ENCODE measurements around the gene IGFL1. TPM values are rescaled to one million over a fixed set of nuclear protein-coding genes. Genes with fewer than 3 reads are reported as not detected.

IGFL1 gene
- total and polyA plus RNA-seq, 10 of the 15 experiments (the other 5 are each of a cell fraction or from before 2014, with no cell fraction given), result not detected

DNA sequence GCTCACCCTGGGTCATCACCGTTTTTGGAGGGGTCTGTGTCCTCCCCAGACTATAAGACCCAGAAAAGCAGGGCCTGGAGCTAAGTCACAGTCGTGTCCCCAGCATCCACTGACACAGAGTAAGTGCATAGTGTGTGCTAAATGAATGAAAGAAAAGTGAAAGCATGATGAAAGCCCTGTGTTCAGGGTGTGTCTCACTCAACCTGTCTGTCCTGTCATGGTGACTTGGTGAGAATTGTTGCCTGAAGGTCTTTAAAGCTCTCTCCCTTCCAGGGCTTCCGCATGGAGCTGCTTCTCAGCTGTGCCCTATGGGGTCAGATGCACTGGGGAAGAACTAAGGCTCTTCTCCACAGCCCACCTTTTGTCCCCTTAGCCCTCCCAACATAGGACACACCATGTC, 20.5 kb upstream of the IGFL1 start (continued):
- TF ChIP-seq NR2C2 (IDR thresholded peaks at IDR 0.05; ENCODE audit: borderline replicate concordance, control insufficient read depth, insufficient read length, low read depth), result no peak

DNA sequence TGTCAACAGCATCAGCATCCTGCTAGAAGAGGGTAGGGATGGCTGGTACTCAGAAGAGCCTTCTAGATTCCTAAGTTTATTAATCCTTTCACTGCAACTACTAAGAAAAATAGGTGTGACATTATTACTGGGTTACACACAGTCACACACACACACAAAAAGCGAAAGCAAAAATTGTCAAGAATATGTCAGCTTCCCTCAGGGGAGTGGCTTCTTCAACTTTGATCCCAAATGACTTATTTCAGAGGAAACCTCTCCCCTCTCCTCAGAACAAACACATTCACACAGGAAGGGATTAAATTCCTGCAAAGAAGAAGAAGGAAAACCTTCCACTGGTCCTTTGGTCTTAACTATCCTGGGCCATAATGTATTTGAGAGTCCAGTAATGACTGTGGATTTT, 20.1 kb upstream of the IGFL1 start:
- in situ Hi-C loops (cut with MboI) (no loop called here), intact Hi-C loops (cut with micrococcal nuclease; ENCODE audit: unreplicated experiment) (no loop called here)
- BruUV-seq (replicated peaks), result no TSS peak
- H3K36me3 ChIP-seq (ENCODE audit: control insufficient read depth in 2 of 2, insufficient read depth in 2 of 2, low read length in 1 of 2), result no peaks in the 10 kb centered on the region
- FAIRE-seq (no peak), ATAC-seq (no peak), DNase-seq (ENCODE audit: low read depth, low spot score) (no peak)
- 0% methylated on average over 1 of the region's 1 CpG for WGBS (ENCODE audit: insufficient coverage, insufficient replicate concordance, low lambda C conversion rate, missing lambda C conversion rate)
- ChIA-PET CTCF (no interaction called here), RAD21 (ENCODE audit: unreplicated experiment) (no interaction called here), POLR2A (no interaction called here), SMC1A (ENCODE audit: uncharacterized antibody, unreplicated experiment) (no interaction called here)
- peaks cover 0 to 1% of the 10 kb centered on the region in 2 experiments; a peak in 3 of 4 replicates for H3K27me3 ChIP-seq (replicated peaks in 1 of 2; ENCODE audit: control insufficient read depth in 2 of 2, insufficient read depth in 2 of 2, low read length in 1 of 2)
- no peaks in the 10 kb centered on the region for H3K79me2 ChIP-seq (ENCODE audit: control insufficient read depth, insufficient read depth, low read length)
- no peak overlapping the region for H3K4me3 ChIP-seq
- no peak overlapping the region for H3K27ac ChIP-seq (ENCODE audit: control insufficient read depth, insufficient read depth)
- no peaks in the 10 kb centered on the region for H4K20me1 ChIP-seq (ENCODE audit: control insufficient read depth, insufficient read depth)
- no peaks in the 10 kb centered on the region for H3K4me1 ChIP-seq (ENCODE audit: control insufficient read depth, insufficient read depth, low read length)
- H3K4me2 ChIP-seq (ENCODE audit: control insufficient read depth, insufficient read depth), result no peak overlapping the region
- no peak overlapping the region for H3K9ac ChIP-seq (ENCODE audit: control insufficient read depth, insufficient read depth, low read length)
- H3K9me3 ChIP-seq (replicated peaks; ENCODE audit: control insufficient read depth, insufficient read depth, low read length), result no peaks in the 10 kb centered on the region
- H2AFZ ChIP-seq (ENCODE audit: control insufficient read depth, low read depth, low read length), result no peak overlapping the region
- TF ChIP-seq, protein P1, sequence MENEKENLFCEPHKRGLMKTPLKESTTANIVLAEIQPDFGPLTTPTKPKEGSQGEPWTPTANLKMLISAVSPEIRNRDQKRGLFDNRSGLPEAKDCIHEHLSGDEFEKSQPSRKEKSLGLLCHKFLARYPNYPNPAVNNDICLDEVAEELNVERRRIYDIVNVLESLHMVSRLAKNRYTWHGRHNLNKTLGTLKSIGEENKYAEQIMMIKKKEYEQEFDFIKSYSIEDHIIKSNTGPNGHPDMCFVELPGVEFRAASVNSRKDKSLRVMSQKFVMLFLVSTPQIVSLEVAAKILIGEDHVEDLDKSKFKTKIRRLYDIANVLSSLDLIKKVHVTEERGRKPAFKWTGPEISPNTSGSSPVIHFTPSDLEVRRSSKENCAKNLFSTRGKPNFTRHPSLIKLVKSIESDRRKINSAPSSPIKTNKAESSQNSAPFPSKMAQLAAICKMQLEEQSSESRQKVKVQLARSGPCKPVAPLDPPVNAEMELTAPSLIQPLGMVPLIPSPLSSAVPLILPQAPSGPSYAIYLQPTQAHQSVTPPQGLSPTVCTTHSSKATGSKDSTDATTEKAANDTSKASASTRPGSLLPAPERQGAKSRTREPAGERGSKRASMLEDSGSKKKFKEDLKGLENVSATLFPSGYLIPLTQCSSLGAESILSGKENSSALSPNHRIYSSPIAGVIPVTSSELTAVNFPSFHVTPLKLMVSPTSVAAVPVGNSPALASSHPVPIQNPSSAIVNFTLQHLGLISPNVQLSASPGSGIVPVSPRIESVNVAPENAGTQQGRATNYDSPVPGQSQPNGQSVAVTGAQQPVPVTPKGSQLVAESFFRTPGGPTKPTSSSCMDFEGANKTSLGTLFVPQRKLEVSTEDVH (IDR thresholded peaks at IDR 0.05; ENCODE audit: low read depth, partially characterized antibody), result no peak
- TF ChIP-seq BRCA1 (IDR thresholded peaks at IDR 0.05; ENCODE audit: low read depth, low read length) (no peak), RFX5 (IDR thresholded peaks at IDR 0.05; ENCODE audit: low read depth, low read length) (no peak), NFYB (IDR thresholded peaks at IDR 0.05; ENCODE audit: insufficient read depth, low read depth, low read length) (no peak), CHD4 (IDR thresholded peaks at IDR 0.05) (no peak), RELA (IDR thresholded peaks at IDR 0.05; ENCODE audit: borderline replicate concordance, partially characterized antibody) (no peak), TCF12 (IDR thresholded peaks at IDR 0.05; ENCODE audit: low read depth, low read length) (no peak), MYB (IDR thresholded peaks at IDR 0.05; ENCODE audit: borderline replicate concordance, low read depth, low read length) (no peak), RB1 (IDR thresholded peaks at IDR 0.05; ENCODE audit: borderline replicate concordance) (no peak), CREB1 (IDR thresholded peaks at IDR 0.05; ENCODE audit: low read depth) (no peak)
- TF ChIP-seq, protein P2, sequence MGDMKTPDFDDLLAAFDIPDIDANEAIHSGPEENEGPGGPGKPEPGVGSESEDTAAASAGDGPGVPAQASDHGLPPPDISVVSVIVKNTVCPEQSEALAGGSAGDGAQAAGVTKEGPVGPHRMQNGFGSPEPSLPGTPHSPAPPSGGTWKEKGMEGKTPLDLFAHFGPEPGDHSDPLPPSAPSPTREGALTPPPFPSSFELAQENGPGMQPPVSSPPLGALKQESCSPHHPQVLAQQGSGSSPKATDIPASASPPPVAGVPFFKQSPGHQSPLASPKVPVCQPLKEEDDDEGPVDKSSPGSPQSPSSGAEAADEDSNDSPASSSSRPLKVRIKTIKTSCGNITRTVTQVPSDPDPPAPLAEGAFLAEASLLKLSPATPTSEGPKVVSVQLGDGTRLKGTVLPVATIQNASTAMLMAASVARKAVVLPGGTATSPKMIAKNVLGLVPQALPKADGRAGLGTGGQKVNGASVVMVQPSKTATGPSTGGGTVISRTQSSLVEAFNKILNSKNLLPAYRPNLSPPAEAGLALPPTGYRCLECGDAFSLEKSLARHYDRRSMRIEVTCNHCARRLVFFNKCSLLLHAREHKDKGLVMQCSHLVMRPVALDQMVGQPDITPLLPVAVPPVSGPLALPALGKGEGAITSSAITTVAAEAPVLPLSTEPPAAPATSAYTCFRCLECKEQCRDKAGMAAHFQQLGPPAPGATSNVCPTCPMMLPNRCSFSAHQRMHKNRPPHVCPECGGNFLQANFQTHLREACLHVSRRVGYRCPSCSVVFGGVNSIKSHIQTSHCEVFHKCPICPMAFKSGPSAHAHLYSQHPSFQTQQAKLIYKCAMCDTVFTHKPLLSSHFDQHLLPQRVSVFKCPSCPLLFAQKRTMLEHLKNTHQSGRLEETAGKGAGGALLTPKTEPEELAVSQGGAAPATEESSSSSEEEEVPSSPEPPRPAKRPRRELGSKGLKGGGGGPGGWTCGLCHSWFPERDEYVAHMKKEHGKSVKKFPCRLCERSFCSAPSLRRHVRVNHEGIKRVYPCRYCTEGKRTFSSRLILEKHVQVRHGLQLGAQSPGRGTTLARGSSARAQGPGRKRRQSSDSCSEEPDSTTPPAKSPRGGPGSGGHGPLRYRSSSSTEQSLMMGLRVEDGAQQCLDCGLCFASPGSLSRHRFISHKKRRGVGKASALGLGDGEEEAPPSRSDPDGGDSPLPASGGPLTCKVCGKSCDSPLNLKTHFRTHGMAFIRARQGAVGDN (IDR thresholded peaks at IDR 0.05), result no peak
- TF ChIP-seq, protein P3, sequence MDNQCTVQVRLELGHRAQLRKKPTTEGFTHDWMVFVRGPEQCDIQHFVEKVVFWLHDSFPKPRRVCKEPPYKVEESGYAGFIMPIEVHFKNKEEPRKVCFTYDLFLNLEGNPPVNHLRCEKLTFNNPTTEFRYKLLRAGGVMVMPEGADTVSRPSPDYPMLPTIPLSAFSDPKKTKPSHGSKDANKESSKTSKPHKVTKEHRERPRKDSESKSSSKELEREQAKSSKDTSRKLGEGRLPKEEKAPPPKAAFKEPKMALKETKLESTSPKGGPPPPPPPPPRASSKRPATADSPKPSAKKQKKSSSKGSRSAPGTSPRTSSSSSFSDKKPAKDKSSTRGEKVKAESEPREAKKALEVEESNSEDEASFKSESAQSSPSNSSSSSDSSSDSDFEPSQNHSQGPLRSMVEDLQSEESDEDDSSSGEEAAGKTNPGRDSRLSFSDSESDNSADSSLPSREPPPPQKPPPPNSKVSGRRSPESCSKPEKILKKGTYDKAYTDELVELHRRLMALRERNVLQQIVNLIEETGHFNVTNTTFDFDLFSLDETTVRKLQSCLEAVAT (IDR thresholded peaks at IDR 0.05), result no peak
- TF ChIP-seq, protein P4, sequence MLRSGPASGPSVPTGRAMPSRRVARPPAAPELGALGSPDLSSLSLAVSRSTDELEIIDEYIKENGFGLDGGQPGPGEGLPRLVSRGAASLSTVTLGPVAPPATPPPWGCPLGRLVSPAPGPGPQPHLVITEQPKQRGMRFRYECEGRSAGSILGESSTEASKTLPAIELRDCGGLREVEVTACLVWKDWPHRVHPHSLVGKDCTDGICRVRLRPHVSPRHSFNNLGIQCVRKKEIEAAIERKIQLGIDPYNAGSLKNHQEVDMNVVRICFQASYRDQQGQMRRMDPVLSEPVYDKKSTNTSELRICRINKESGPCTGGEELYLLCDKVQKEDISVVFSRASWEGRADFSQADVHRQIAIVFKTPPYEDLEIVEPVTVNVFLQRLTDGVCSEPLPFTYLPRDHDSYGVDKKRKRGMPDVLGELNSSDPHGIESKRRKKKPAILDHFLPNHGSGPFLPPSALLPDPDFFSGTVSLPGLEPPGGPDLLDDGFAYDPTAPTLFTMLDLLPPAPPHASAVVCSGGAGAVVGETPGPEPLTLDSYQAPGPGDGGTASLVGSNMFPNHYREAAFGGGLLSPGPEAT (IDR thresholded peaks at IDR 0.05; ENCODE audit: low read depth), result no peak

Measured in GM12878 (cell line).